PC-3 (cell line): Measurements from ENCODE around the gene PIGC. TPM values are rescaled to one million over a fixed set of nuclear protein-coding genes. Genes with fewer than 3 reads are reported as not detected.

Experiments used
- ATAC-seq: fragments of 200-7000 bp; cut with Tn5 transposase; 2 replicates; pipeline ENCODE4 v1.9.1; 2020; ENCODE audit warnings: mild to moderate bottlenecking, moderate library complexity
- BruUV-seq: library from RNA; stranded (reverse); fragments of 400-500 nt; replicated peaks from 2 replicates; lab custom pipeline; 2021; lab: Mats Ljungman, UMichigan
- CTCF ChIA-PET: fragments of 300-600 bp; sonication (Branson Sonifier 250); formaldehyde crosslinking; loops from one replicate; lab custom pipeline; 2022; ENCODE audit warnings: antibody characterized with exemption; lab: Charles Lee
- POLR2A ChIA-PET: fragments of 300-600 bp; sonication (Branson Sonifier 250); formaldehyde crosslinking; loops from one replicate; lab custom pipeline; 2022; ENCODE audit warnings: antibody characterized with exemption; ENCODE audit not compliant: unreplicated experiment; lab: Charles Lee
- DNase-seq: peaks from one replicate; pipeline ENCODE4 v3.0.0-alpha.2; 2015
- H2AFZ ChIP-seq: fragments of 300-600 bp; sonication (generic); 2 replicates; pipeline ENCODE4 v1.6.0; 2016; ENCODE audit warnings: antibody characterized with exemption, low read length
- H3F3A ChIP-seq: fragments of 300-600 bp; sonication (generic); one replicate; pipeline ENCODE4 v1.6.0; 2017; ENCODE audit warnings: antibody characterized with exemption, low read length, control low read depth, mild to moderate bottlenecking; ENCODE audit not compliant: unreplicated experiment
- H3K27ac ChIP-seq: fragments of 300-600 bp; sonication (generic); 2 replicates; pipeline ENCODE4 v1.5.1; 2016; ENCODE audit warnings: mild to moderate bottlenecking, low read length
- H3K27me3 ChIP-seq: fragments of 300-600 bp; sonication (generic); 2 replicates; pipeline ENCODE4 v1.6.1; 2016; ENCODE audit warnings: low read length, mixed read lengths
- H3K36me3 ChIP-seq: fragments of 300-600 bp; sonication (generic); 2 replicates; pipeline ENCODE4 v1.6.1; 2016; ENCODE audit warnings: low read depth, mixed run types, low read length, mixed read lengths
- H3K4me1 ChIP-seq: fragments of 300-600 bp; sonication (generic); 2 replicates; pipeline ENCODE4 v1.5.1; 2016; ENCODE audit warnings: low read length; ENCODE audit not compliant: insufficient read depth
- H3K4me2 ChIP-seq: fragments of 300-600 bp; sonication (generic); 2 replicates; pipeline ENCODE4 v1.6.0; 2016; ENCODE audit warnings: low read length
- H3K4me3 ChIP-seq: fragments of 300-600 bp; sonication (generic); 2 replicates; pipeline ENCODE4 v1.5.1; 2016; ENCODE audit warnings: mild to moderate bottlenecking, low read length, mixed read lengths
- H3K79me2 ChIP-seq: fragments of 300-600 bp; sonication (generic); 2 replicates; pipeline ENCODE4 v1.6.1; 2017; ENCODE audit warnings: low read length, mixed read lengths
- H3K9ac ChIP-seq: fragments of 300-600 bp; sonication (generic); 2 replicates; pipeline ENCODE4 v1.6.0; 2016; ENCODE audit warnings: mild to moderate bottlenecking, low read length
- H3K9me2 ChIP-seq: fragments of 300-600 bp; sonication (generic); replicated peaks from 2 replicates; pipeline ENCODE4 v1.6.1; 2016; ENCODE audit warnings: mixed run types, low read length, mixed read lengths
- H3K9me3 ChIP-seq: fragments of 300-600 bp; sonication (generic); 2 replicates; pipeline ENCODE4 v1.6.1; 2016; ENCODE audit warnings: low read length, mixed read lengths
- H4K20me1 ChIP-seq: fragments of 300-600 bp; sonication (generic); 2 replicates; pipeline ENCODE4 v1.6.1; 2016; ENCODE audit warnings: low read length, mixed read lengths
- CTCF ChIP-seq: fragments of 300-600 bp; sonication (generic); conservative IDR thresholded peaks from 2 replicates; pipeline ENCODE4 v1.5.1; 2017; ENCODE audit warnings: antibody characterized with exemption, low read depth, mild to moderate bottlenecking, low read length
- EZH2 ChIP-seq: fragments of 300-600 bp; sonication (generic); IDR thresholded peaks from one replicate; pipeline ENCODE4 v1.6.1; 2017; ENCODE audit warnings: antibody characterized with exemption, mild to moderate bottlenecking, low read length; ENCODE audit not compliant: unreplicated experiment
- EZH2phosphoT487 ChIP-seq: fragments of 300-600 bp; sonication (generic); IDR thresholded peaks from 2 replicates; pipeline ENCODE4 v1.6.1; 2018; ENCODE audit warnings: mild to moderate bottlenecking, antibody characterized with exemption, low read length, borderline replicate concordance
- intact Hi-C: fragments of 100-400 bp; cut with micrococcal nuclease; formaldehyde crosslinking; loops from 2 replicates; pipeline ENCODE4 v1.9.0; 2023
- total RNA-seq: library from RNA; depleted of rRNA; stranded (reverse); fragments of >200 nt; gene quantifications from 2 replicates; pipeline ENCODE4 v1.2.3, GENCODE V29; 2014

The PIGC gene
- total RNA-seq, 1 experiment from 2014 or later, result 70.5 TPM

- Histone ChIP-seq H2AFZ (no peak overlapping the region), H3K9ac (no peak overlapping the region), H3K4me1 (peaks cover 28% of the 10 kb centered on the region), H3K79me2 (no peaks in the 10 kb centered on the region), H3K4me3 (no peak overlapping the region), H4K20me1 (no peaks in the 10 kb centered on the region), H3K4me2 (no peak overlapping the region), H3F3A (no peaks in the 10 kb centered on the region), H3K9me3 (no peaks in the 10 kb centered on the region), H3K9me2 (no peaks in the 10 kb centered on the region), H3K36me3 (no peaks in the 10 kb centered on the region), H3K27ac (no peak overlapping the region), H3K27me3 (no peaks in the 10 kb centered on the region)
- ChIA-PET CTCF (no interaction called here), POLR2A (no interaction called here)
- no peak for ATAC-seq
- no TSS peak for BruUV-seq
- TF ChIP-seq EZH2phosphoT487, result no peak
- TF ChIP-seq EZH2, result no peak
- no peak for TF ChIP-seq CTCF
- DNase-seq, result no peak
- intact Hi-C loops, result loop anchor here (10.0 kb wide), 1 partner anchor 859 kb away; no protein-coding TSS in a partner anchor
Measured at GRCh38 chr1:172404121-172404520, 39.7 kb downstream of the PIGC start.

- no peak for ATAC-seq
- CTCF ChIA-PET, result interaction anchor here (0.5 kb wide), 1 partner anchor 12 kb away, joined by 3 read pairs; no protein-coding TSS in a partner anchor
- BruUV-seq, result no TSS peak
Measured at GRCh38 chr1:172402878-172403569, 40.8 kb downstream of the PIGC start.

More at GRCh38 chr1:172402878-172403569, 40.8 kb downstream of the PIGC start:
- Histone ChIP-seq H4K20me1 (no peaks in the 10 kb centered on the region), H3K9me3 (no peaks in the 10 kb centered on the region), H3K27ac (no peak overlapping the region), H3K4me2 (no peak overlapping the region), H3K9ac (no peak overlapping the region), H3K79me2 (no peaks in the 10 kb centered on the region), H3F3A (no peaks in the 10 kb centered on the region), H3K4me3 (no peak overlapping the region), H3K36me3 (no peaks in the 10 kb centered on the region), H2AFZ (no peak overlapping the region), H3K27me3 (no peaks in the 10 kb centered on the region), H3K9me2 (no peaks in the 10 kb centered on the region), H3K4me1 (peaks cover 39% of the 10 kb centered on the region)
- POLR2A ChIA-PET, result no interaction called here
- intact Hi-C loops, result loop anchor here (10.0 kb wide), 1 partner anchor 858 kb away; no protein-coding TSS in a partner anchor
- no peak for TF ChIP-seq EZH2phosphoT487
- TF ChIP-seq CTCF, result no peak
- TF ChIP-seq EZH2, result no peak
- no peak for DNase-seq
